ENCODE measurements around the gene KRTAP10-9. TPM values are rescaled to one million over a fixed set of nuclear protein-coding genes. Genes with fewer than 3 reads are reported as not detected.
A peak's percentile ranks its signal among the peaks of the same experiment; 100 is the strongest.

Gene KRTAP10-9
- total RNA-seq, 1 donor from 2014 or later = not detected

DNA sequence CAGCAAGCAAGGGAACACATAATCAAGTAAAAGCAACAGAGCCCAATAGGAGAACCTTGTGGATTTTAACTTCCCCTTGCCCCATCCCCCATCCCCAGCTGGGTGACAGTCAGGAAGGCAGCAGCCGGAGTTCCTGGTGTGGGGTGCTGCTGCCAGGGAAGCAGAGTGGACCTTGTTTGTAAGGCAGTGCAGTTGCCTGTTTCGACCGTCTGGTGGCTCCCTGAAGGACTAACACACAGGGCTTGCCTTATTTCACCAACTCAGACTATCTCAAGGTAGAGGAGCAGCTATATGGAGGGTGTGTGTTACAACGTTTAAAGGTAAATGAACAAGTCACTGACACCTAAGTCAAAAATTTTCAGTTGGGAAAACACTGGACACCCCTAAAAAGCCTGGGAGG is 8.4 kb upstream of the KRTAP10-9 start:
- no peak overlapping the region for H3K4me3 Mint-ChIP-seq (ENCODE audit: unreplicated experiment)
- peaks cover 9% of the 10 kb centered on the region for H3K36me3 Mint-ChIP-seq (ENCODE audit: low read depth)
- DNase-seq (ENCODE audit: low spot score) = no peak
- peaks cover 31% of the 10 kb centered on the region for H3K9me3 Mint-ChIP-seq (ENCODE audit: low read depth)
- TF ChIP-seq CTCF (IDR thresholded peaks at IDR 0.05) = peak; percentile 54
- H3K4me1 Mint-ChIP-seq (ENCODE audit: low read depth) = no peaks in the 10 kb centered on the region
- H3K27ac Mint-ChIP-seq (ENCODE audit: unreplicated experiment) = no peak overlapping the region
- H3K27me3 Mint-ChIP-seq (ENCODE audit: low read depth) = peaks cover 55% of the 10 kb centered on the region

GRCh38 chr21:44618909-44619308 is 8.0 kb upstream of the KRTAP10-9 start:
- peaks cover 10% of the 10 kb centered on the region for H3K36me3 Mint-ChIP-seq (ENCODE audit: low read depth)
- H3K27me3 Mint-ChIP-seq (ENCODE audit: low read depth) = peaks cover 53% of the 10 kb centered on the region
- no peaks in the 10 kb centered on the region for H3K4me1 Mint-ChIP-seq (ENCODE audit: low read depth)
- DNase-seq (ENCODE audit: low spot score) = no peak
- no peak overlapping the region for H3K4me3 Mint-ChIP-seq (ENCODE audit: unreplicated experiment)
- no peak overlapping the region for H3K27ac Mint-ChIP-seq (ENCODE audit: unreplicated experiment)
- peaks cover 35% of the 10 kb centered on the region for H3K9me3 Mint-ChIP-seq (ENCODE audit: low read depth)
- no peak for TF ChIP-seq CTCF (IDR thresholded peaks at IDR 0.05)

GRCh38 chr21:44619886-44620285 is 7.0 kb upstream of the KRTAP10-9 start:
- H3K9me3 Mint-ChIP-seq (ENCODE audit: low read depth) = peaks cover 45% of the 10 kb centered on the region

GRCh38 chr21:44623575-44623974 is 3.3 kb upstream of the KRTAP10-9 start:
- Mint-ChIP-seq H3K4me3 (ENCODE audit: unreplicated experiment) (no peak overlapping the region), H3K9me3 (ENCODE audit: low read depth) (peaks cover 47% of the 10 kb centered on the region), H3K4me1 (ENCODE audit: low read depth) (no peaks in the 10 kb centered on the region), H3K36me3 (ENCODE audit: low read depth) (peaks cover 12% of the 10 kb centered on the region), H3K27me3 (ENCODE audit: low read depth) (peaks cover 24% of the 10 kb centered on the region), H3K27ac (ENCODE audit: unreplicated experiment) (no peak overlapping the region)
- DNase-seq (ENCODE audit: low spot score) = no peak
- no peak for TF ChIP-seq CTCF (IDR thresholded peaks at IDR 0.05)

More at GRCh38 chr21:44619886-44620285, 7.0 kb upstream of the KRTAP10-9 start:
- peaks cover 45% of the 10 kb centered on the region for H3K27me3 Mint-ChIP-seq (ENCODE audit: low read depth)
- H3K36me3 Mint-ChIP-seq (ENCODE audit: low read depth) = peaks cover 12% of the 10 kb centered on the region
- TF ChIP-seq CTCF (IDR thresholded peaks at IDR 0.05) = no peak
- no peak overlapping the region for H3K27ac Mint-ChIP-seq (ENCODE audit: unreplicated experiment)
- DNase-seq (ENCODE audit: low spot score) = no peak
- H3K4me1 Mint-ChIP-seq (ENCODE audit: low read depth) = no peaks in the 10 kb centered on the region
- H3K4me3 Mint-ChIP-seq (ENCODE audit: unreplicated experiment) = no peak overlapping the region

DNA sequence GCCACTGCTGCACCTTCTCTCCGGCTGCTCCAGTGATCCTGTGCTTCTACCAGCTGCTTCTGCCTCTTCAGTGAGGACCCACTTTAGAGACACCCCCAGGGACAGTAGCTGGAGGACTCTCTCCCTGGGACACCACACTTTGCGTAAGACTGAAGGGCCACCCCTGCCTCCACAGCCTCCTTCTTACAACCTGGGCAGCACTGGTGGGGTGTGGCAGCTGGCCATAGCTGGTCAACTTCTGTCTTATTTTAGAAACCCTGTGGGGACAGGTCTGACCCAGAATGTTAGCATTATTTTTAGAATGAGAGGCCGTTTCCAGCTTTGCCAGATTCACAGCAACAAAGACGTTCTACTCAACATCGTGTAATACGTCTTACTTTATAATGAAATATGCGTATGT is 1.1 kb upstream of the KRTAP10-9 start:
- H3K4me1 Mint-ChIP-seq (ENCODE audit: low read depth) = no peaks in the 10 kb centered on the region
- peaks cover 37% of the 10 kb centered on the region for H3K9me3 Mint-ChIP-seq (ENCODE audit: low read depth)
- H3K27ac Mint-ChIP-seq (ENCODE audit: unreplicated experiment) = no peak overlapping the region
- H3K27me3 Mint-ChIP-seq (ENCODE audit: low read depth) = peaks cover 9% of the 10 kb centered on the region
- no peak for TF ChIP-seq CTCF (IDR thresholded peaks at IDR 0.05)
- no peak for DNase-seq (ENCODE audit: low spot score)
- H3K4me3 Mint-ChIP-seq (ENCODE audit: unreplicated experiment) = no peak overlapping the region
- H3K36me3 Mint-ChIP-seq (ENCODE audit: low read depth) = peaks cover 8% of the 10 kb centered on the region
